K562 (cell line): ENCODE measurements around the gene EHBP1L1. TPM values are rescaled to one million over a fixed set of nuclear protein-coding genes. Genes with fewer than 3 reads are reported as not detected.

Experiments used
- CEBPB ChIP-seq: fragments of 450-650 bp; IDR thresholded peaks from 2 replicates; pipeline ENCODE4 v1.6.1; 2016; ENCODE audit warnings: missing genetic modification characterization, missing compliant biosample characterization
- HNRNPK ChIP-seq: fragments of 200-400 bp; formaldehyde crosslinking; IDR thresholded peaks from one replicate; pipeline ENCODE4 v1.6.1; 2018; ENCODE audit warnings: mild to moderate bottlenecking, low read depth, low read length; ENCODE audit not compliant: poor library complexity, severe bottlenecking
- ILK ChIP-seq: fragments of 450-650 bp; IDR thresholded peaks from 2 replicates; pipeline ENCODE4 v1.6.1; 2016; ENCODE audit warnings: missing genetic modification characterization, low read depth, mild to moderate bottlenecking, missing compliant biosample characterization, moderate library complexity, borderline replicate concordance
- MGA ChIP-seq: fragments of 450-650 bp; IDR thresholded peaks from 2 replicates; pipeline ENCODE4 v1.6.1; 2016; ENCODE audit warnings: mild to moderate bottlenecking, moderate library complexity
- POLR2G ChIP-seq: fragments of 200-400 bp; formaldehyde crosslinking; IDR thresholded peaks from 2 replicates; pipeline ENCODE4 v1.6.1; 2017; ENCODE audit warnings: low read depth, mild to moderate bottlenecking, antibody characterized with exemption, low read length, moderate library complexity
- SIRT6 ChIP-seq: IDR thresholded peaks from one replicate; pipeline ENCODE4 v1.6.1; 2012; ENCODE audit warnings: low read depth, mild to moderate bottlenecking, control low read depth, inconsistent platforms, low read length, moderate library complexity
- THRAP3 ChIP-seq: fragments of 450-650 bp; IDR thresholded peaks from 2 replicates; pipeline ENCODE4 v1.6.1; 2016; ENCODE audit warnings: mild to moderate bottlenecking, inconsistent platforms, borderline replicate concordance
- ZNF384 ChIP-seq: IDR thresholded peaks from 2 replicates; pipeline ENCODE4 v1.6.1; 2012; ENCODE audit warnings: low read depth, low read length, improper control_type of control experiment
- polyA plus RNA-seq, 8 experiments: library from polyadenylated mRNA; depleted of rRNA in 4 of 8; stranded (reverse) in 5 of 8; unstranded in 3 of 8; fragments of >200 nt; fragmentation: Nextera tagmentation in 2 of 8; fragmentation: Illumina TruSeq in 1 of 8; extraction: Ambion mirVana in 2 of 8; extraction: Trizol in 1 of 8; gene quantifications; 2 replicates each; pipeline versions ENCODE4 v1.2.1 to v1.2.3, GENCODE V29; 2011 to 2014; ENCODE audit warnings: inconsistent platforms in 1 of 8, missing spikeins in 1 of 8
- total RNA-seq, 7 experiments: library from RNA; depleted of rRNA in 6 of 7; stranded (reverse); fragments of >200 nt in 6 of 7; fragmentation: Illumina TruSeq in 2 of 7; extraction: Trizol in 2 of 7; gene quantifications; 2 replicates each; pipeline versions ENCODE4 v1.2.1 to v1.2.3, GENCODE V29; 2011 to 2021; ENCODE audit warnings: low replicate concordance in 1 of 7

Gene EHBP1L1
- total and polyA plus RNA-seq, 9 of the 15 experiments (the other 6 are each of a cell fraction or from before 2014, with no cell fraction given) = 0.03 to 87.1 (median 26.3) TPM

- TF ChIP-seq MGA (no peak), SIRT6 (no peak), HNRNPK (no peak), THRAP3 (no peak), ZNF384 (0 out of 2 replicates have a peak, but pooled peaks have one; percentile 26), POLR2G (peak; percentile 82), CEBPB (tag) (no peak), ILK (no peak)
Observed at GRCh38 chr11:65637794-65638419, 62.1 kb downstream of the EHBP1L1 start, which contains the start of gene SIPA1 (continued).
